OCI-LY3 (cell line): ENCODE results near the gene APOBEC3G.

ENCODE experiments used
- H2AFZ ChIP-seq: fragments of 200-600, 300-600 bp; shearing (Covaris generic); 2 replicates; pipeline ENCODE4 v1.6.0; 2014; ENCODE audit warnings: antibody characterized with exemption, low read depth, low read length
- H3K27ac ChIP-seq: fragments of 200-600, 300-600 bp; sonication (generic); 2 replicates; pipeline ENCODE4 v1.5.1; 2014; ENCODE audit warnings: mild to moderate bottlenecking, low read length, moderate library complexity, mixed read lengths
- H3K27me3 ChIP-seq: fragments of 200-600, 300-600 bp; sonication (generic); 2 replicates; pipeline ENCODE4 v1.6.1; 2014; ENCODE audit warnings: low read depth, low read length, mixed read lengths
- H3K36me3 ChIP-seq: fragments of 200-600, 300-600 bp; sonication (generic); replicated peaks from 2 replicates; pipeline ENCODE3; 2014; ENCODE audit warnings: low read depth, low read length, mixed read lengths
- H3K4me1 ChIP-seq: fragments of 300-600, 200-600 bp; sonication (generic); 2 replicates; pipeline ENCODE4 v1.6.1; 2014; ENCODE audit warnings: low read length, mixed read lengths
- H3K4me2 ChIP-seq: fragments of 200-600, 300-600 bp; sonication (generic); 2 replicates; pipeline ENCODE4 v1.6.1; 2014; ENCODE audit warnings: low read length, mixed read lengths
- H3K4me3 ChIP-seq: fragments of 300-600, 200-600 bp; sonication (generic); 2 replicates; pipeline ENCODE4 v1.5.1; 2014; ENCODE audit warnings: antibody characterized with exemption, mild to moderate bottlenecking, low read length, moderate library complexity
- H3K79me2 ChIP-seq: fragments of 300-600, 200-600 bp; shearing (Covaris generic); 2 replicates; pipeline ENCODE4 v1.6.1; 2014; ENCODE audit warnings: mild to moderate bottlenecking, low read length, mixed read lengths
- H3K9ac ChIP-seq: fragments of 300-600, 200-600 bp; shearing (Covaris generic); 2 replicates; pipeline ENCODE4 v1.6.0; 2014; ENCODE audit warnings: mild to moderate bottlenecking, low read length, moderate library complexity
- H3K9me3 ChIP-seq: fragments of 200-600, 300-600 bp; shearing (Covaris generic); 2 replicates; pipeline ENCODE4 v1.6.1; 2014; ENCODE audit warnings: low read length, mixed read lengths; ENCODE audit not compliant: insufficient read depth
- H4K20me1 ChIP-seq: fragments of 200-600, 300-600 bp; sonication (generic); 2 replicates; pipeline ENCODE4 v1.6.1; 2016; ENCODE audit warnings: low read length, mixed read lengths; ENCODE audit not compliant: insufficient read depth
- EZH2phosphoT487 ChIP-seq: fragments of 200-600 bp; shearing (Covaris generic); IDR thresholded peaks from 2 replicates; pipeline ENCODE4 v1.6.1; 2018; ENCODE audit warnings: antibody characterized with exemption, mixed run types, low read depth
- TF ChIP-seq, protein P1 (sequence below): fragments of 200-600, 300-600 bp; sonication (generic); IDR thresholded peaks from 2 replicates; pipeline ENCODE4 v1.5.1; 2014; ENCODE audit warnings: antibody characterized with exemption, low read length, low read depth

APOBEC3G gene

DNA sequence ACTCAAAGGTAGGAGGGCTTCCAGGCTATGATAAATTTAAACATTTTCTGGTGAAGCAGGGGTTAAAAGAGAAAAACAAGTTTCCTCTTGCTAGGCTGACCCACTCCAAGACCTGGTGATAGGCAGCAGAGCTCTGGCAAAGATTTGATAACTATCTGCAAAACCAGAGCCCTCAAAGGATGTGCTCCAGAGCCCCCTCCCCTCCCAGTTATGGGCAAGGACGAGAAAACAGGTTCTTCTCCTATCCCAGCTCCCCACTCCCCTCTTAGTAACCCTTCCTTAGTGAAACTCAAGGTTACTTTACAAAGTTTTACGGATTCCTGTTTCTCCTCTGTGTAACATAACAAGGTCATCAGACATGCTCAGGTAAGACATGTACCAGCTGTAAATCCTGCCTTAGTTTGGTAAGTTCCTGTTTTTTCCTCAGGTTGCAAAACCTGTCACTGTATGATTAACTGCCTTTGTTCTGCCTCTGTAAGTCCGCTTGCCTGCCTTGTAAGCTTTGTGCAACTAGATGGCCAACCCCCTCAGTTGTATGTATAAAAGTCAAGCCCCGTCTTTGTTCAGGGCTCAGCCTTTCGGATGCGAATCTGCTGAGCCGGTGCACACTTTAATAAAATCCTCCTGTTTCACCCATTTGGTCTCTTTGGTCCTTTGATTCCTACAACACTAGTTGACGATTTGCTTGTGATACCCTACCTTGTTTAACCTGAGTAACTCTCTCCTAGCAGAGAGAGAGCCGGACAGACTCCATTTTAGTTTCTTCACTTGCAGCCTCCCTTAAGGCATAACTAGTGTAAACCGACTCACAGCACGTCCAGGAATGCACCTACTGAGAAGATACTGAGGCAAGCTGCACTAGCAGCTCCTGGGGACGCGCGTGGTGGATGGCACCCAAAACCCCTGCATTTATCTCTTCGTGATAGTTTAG, 33.8 kb downstream of the APOBEC3G start:
- TF ChIP-seq EZH2phosphoT487 = no peak
- TF ChIP-seq, protein P1, sequence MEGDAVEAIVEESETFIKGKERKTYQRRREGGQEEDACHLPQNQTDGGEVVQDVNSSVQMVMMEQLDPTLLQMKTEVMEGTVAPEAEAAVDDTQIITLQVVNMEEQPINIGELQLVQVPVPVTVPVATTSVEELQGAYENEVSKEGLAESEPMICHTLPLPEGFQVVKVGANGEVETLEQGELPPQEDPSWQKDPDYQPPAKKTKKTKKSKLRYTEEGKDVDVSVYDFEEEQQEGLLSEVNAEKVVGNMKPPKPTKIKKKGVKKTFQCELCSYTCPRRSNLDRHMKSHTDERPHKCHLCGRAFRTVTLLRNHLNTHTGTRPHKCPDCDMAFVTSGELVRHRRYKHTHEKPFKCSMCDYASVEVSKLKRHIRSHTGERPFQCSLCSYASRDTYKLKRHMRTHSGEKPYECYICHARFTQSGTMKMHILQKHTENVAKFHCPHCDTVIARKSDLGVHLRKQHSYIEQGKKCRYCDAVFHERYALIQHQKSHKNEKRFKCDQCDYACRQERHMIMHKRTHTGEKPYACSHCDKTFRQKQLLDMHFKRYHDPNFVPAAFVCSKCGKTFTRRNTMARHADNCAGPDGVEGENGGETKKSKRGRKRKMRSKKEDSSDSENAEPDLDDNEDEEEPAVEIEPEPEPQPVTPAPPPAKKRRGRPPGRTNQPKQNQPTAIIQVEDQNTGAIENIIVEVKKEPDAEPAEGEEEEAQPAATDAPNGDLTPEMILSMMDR = no peak
- peak overlapping the region; percentile 4; the same call in 1 of the 2 replicates for H3K4me2 ChIP-seq

GRCh38 chr22:39114112-39114511, 37.0 kb downstream of the APOBEC3G start:
- Histone ChIP-seq H3K27me3 (peaks cover 17% of the 10 kb centered on the region), H3K9ac (no peak overlapping the region), H3K4me2 (peak overlapping the region; percentile 64; the same call in 1 of the 2 replicates), H3K9me3 (0 out of 2 replicates have a peak, but pooled peaks cover 2% of the 10 kb centered on the region), H3K36me3 (no peaks in the 10 kb centered on the region), H3K4me3 (no peak overlapping the region), H3K79me2 (no peaks in the 10 kb centered on the region), H2AFZ (no peak overlapping the region), H3K4me1 (peaks cover 61% of the 10 kb centered on the region), H3K27ac (no peak overlapping the region), H4K20me1 (no peaks in the 10 kb centered on the region)
- TF ChIP-seq, protein P1 = no peak
- TF ChIP-seq EZH2phosphoT487 = no peak

More for the DNA sequence above, 33.8 kb downstream of the APOBEC3G start:
- Histone ChIP-seq H3K27me3 (peaks cover 10% of the 10 kb centered on the region), H3K9me3 (0 out of 2 replicates have a peak, but pooled peaks cover 2% of the 10 kb centered on the region), H3K36me3 (no peaks in the 10 kb centered on the region), H2AFZ (peak overlapping the region; percentile 14; the same call in 1 of the 2 replicates), H3K9ac (no peak overlapping the region), H3K4me1 (peaks cover 34% of the 10 kb centered on the region), H3K4me3 (no peak overlapping the region), H3K79me2 (no peaks in the 10 kb centered on the region), H3K27ac (no peak overlapping the region), H4K20me1 (no peaks in the 10 kb centered on the region)

DNA sequence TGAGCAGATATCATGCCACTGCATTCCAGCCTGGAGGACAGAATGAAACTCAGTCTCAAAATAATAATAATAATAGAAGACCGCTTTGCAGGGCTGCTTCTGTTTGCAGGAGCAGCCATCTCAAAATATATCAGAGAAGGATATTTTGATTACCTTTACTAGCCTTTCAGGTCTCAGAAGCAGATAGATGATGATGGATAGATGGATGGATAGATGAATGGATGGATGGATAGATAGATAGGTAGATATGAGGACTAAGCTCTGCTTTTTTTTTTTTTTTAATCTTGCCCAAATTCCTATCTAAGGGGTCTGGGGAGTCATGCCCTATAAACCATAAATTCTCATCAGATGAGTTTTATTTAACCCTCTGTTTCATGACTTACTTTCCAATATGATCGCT, 38.5 kb downstream of the APOBEC3G start:
- Histone ChIP-seq H3K4me2 (peak overlapping the region; percentile 64), H3K27me3 (peaks cover 17% of the 10 kb centered on the region), H3K27ac (no peak overlapping the region), H2AFZ (no peak overlapping the region), H4K20me1 (no peaks in the 10 kb centered on the region), H3K36me3 (no peaks in the 10 kb centered on the region), H3K79me2 (no peaks in the 10 kb centered on the region), H3K4me3 (peak overlapping the region; percentile 56), H3K4me1 (peaks cover 60% of the 10 kb centered on the region), H3K9me3 (0 out of 2 replicates have a peak, but pooled peaks cover 2% of the 10 kb centered on the region), H3K9ac (peak overlapping the region; percentile 12; the same call in 1 of the 2 replicates)
- TF ChIP-seq, protein P1 = no peak
- no peak for TF ChIP-seq EZH2phosphoT487

- Histone ChIP-seq H3K4me1 (peaks cover 55% of the 10 kb centered on the region), H3K27ac (no peak overlapping the region), H2AFZ (no peak overlapping the region), H3K79me2 (no peaks in the 10 kb centered on the region), H3K4me3 (no peak overlapping the region), H3K4me2 (peak overlapping the region; percentile 64), H3K9ac (0 out of 2 replicates have a peak overlapping the region, but pooled peaks have one; percentile 12), H3K36me3 (no peaks in the 10 kb centered on the region), H3K9me3 (0 out of 2 replicates have a peak, but pooled peaks cover 2% of the 10 kb centered on the region), H3K27me3 (peaks cover 17% of the 10 kb centered on the region), H4K20me1 (no peaks in the 10 kb centered on the region)
- TF ChIP-seq, protein P1 = no peak
- TF ChIP-seq EZH2phosphoT487 = no peak
Observed at GRCh38 chr22:39115977-39116621, 39.0 kb downstream of the APOBEC3G start.
